MM.1S (cell line): ENCODE measurements around the gene GNB1.
A peak's percentile ranks its signal among the peaks of the same experiment; 100 is the strongest.

Source experiments
- DNase-seq: peaks from one replicate; pipeline ENCODE4 v3.0.0-alpha.2; 2015
- H2AFZ ChIP-seq: fragments of 300-600 bp; sonication (generic); 2 replicates; pipeline ENCODE4 v1.6.0; 2016; ENCODE audit warnings: antibody characterized with exemption, low read length
- H3F3A ChIP-seq: fragments of 300-600 bp; sonication (generic); 2 replicates; pipeline ENCODE4 v1.6.1; 2016; ENCODE audit warnings: mild to moderate bottlenecking, antibody characterized with exemption, low read length, moderate library complexity, mixed read lengths; ENCODE audit not compliant: insufficient read depth
- H3K27ac ChIP-seq: fragments of 300-600 bp; sonication (generic); 2 replicates; pipeline ENCODE4 v1.5.1; 2016; ENCODE audit warnings: mild to moderate bottlenecking, low read length
- H3K27me3 ChIP-seq: fragments of 300-600 bp; sonication (generic); replicated peaks from 2 replicates; pipeline ENCODE4 v1.6.0; 2016; ENCODE audit warnings: low read length; ENCODE audit not compliant: insufficient read depth
- H3K36me3 ChIP-seq: fragments of 300-600 bp; sonication (generic); replicated peaks from 2 replicates; pipeline ENCODE4 v1.6.1; 2016; ENCODE audit warnings: mild to moderate bottlenecking, low read length, mixed read lengths; ENCODE audit not compliant: insufficient read depth
- H3K4me1 ChIP-seq: fragments of 300-600 bp; sonication (generic); 2 replicates; pipeline ENCODE4 v1.6.1; 2016; ENCODE audit warnings: low read length, mixed read lengths
- H3K4me2 ChIP-seq: fragments of 300-600 bp; sonication (generic); 2 replicates; pipeline ENCODE4 v1.6.0; 2016; ENCODE audit warnings: low read depth, low read length
- H3K4me3 ChIP-seq: fragments of 300-600 bp; sonication (generic); 2 replicates; pipeline ENCODE4 v1.5.1; 2016; ENCODE audit warnings: low read length, mixed read lengths
- H3K79me2 ChIP-seq: fragments of 300-600 bp; sonication (generic); 2 replicates; pipeline ENCODE4 v1.6.1; 2016; ENCODE audit warnings: mixed run types, low read length, mixed read lengths
- H3K9ac ChIP-seq: fragments of 300-600 bp; sonication (generic); 2 replicates; pipeline ENCODE4 v1.6.1; 2016; ENCODE audit warnings: low read length, mixed read lengths
- H3K9me2 ChIP-seq: fragments of 300-600 bp; sonication (generic); replicated peaks from 2 replicates; pipeline ENCODE4 v1.6.1; 2016; ENCODE audit warnings: mild to moderate bottlenecking, low read length, mixed read lengths; ENCODE audit not compliant: insufficient read depth
- H3K9me3 ChIP-seq: fragments of 300-600 bp; sonication (generic); replicated peaks from 2 replicates; pipeline ENCODE4 v1.6.1; 2016; ENCODE audit warnings: mild to moderate bottlenecking, low read length, mixed read lengths; ENCODE audit not compliant: insufficient read depth
- H4K20me1 ChIP-seq: fragments of 300-600 bp; sonication (generic); 2 replicates; pipeline ENCODE4 v1.6.1; 2016; ENCODE audit warnings: mild to moderate bottlenecking, low read length, moderate library complexity, mixed read lengths; ENCODE audit not compliant: insufficient read depth
- CTCF ChIP-seq: fragments of 300-600 bp; sonication (generic); IDR thresholded peaks from 2 replicates; pipeline ENCODE4 v1.5.1; 2016; ENCODE audit warnings: antibody characterized with exemption, low read length, mixed read lengths
- EZH2 ChIP-seq: fragments of 300-600 bp; sonication (generic); optimal IDR thresholded peaks from 2 replicates; pipeline ENCODE3; 2017; ENCODE audit warnings: low read depth, mild to moderate bottlenecking, antibody characterized with exemption, low read length, mixed read lengths
- EZH2phosphoT487 ChIP-seq: fragments of 300-600 bp; sonication (generic); IDR thresholded peaks from 2 replicates; pipeline ENCODE4 v1.6.1; 2018; ENCODE audit warnings: antibody characterized with exemption, low read length

Gene GNB1

DNA sequence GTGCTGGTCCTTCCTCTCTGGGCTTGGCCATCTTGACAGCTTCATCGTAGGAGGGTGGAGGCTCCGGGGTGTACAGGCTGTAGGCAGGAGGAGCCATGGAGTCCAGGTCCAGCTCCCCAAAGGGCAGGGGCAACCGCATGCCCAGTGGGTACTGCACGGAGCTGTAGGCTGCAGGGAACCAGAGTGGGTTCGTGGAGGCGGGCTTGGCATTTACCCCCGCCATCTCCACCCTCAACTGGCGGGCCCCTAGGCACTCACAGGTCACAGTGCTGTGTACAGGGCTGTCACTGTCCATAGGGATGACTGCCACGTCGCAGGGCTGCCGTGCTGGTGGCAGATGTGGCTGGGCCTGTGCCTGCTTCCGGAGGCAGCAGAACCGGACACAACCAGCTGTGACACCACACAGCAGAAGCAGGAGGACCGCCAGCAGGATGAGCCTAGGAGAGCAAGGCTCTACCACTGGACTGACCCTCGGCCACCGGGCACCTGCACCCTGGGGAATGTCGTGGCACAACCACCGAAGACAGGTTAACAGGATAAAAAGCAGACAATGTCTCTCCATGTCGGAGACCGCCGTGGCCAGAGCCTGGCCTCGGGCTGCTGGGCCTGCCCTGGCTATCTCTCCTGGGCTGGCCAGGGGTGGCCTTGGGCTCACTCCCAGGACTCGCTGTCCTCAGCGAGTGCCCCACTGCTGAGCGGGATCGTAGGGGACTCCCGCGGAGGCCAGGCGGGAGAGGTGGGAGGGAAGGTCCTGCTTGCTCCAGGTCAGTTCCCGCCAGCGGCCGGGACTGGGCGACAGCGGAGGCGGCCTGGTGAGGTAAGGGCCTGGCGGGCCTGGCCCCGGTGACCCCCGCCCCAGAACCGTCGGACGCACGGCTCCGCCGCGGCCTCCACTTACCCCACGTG is 27.4 kb upstream of the GNB1 start:
- no peaks in the 10 kb centered on the region for H3K79me2 ChIP-seq
- H3K9me3 ChIP-seq, result no peaks in the 10 kb centered on the region
- peak overlapping the region; percentile 92 for H2AFZ ChIP-seq
- DNase-seq, result no peak
- H3F3A ChIP-seq, result no peaks in the 10 kb centered on the region
- no peak for TF ChIP-seq EZH2phosphoT487
- H3K27me3 ChIP-seq, result peaks cover 25% of the 10 kb centered on the region
- H3K4me2 ChIP-seq, result peak overlapping the region; percentile 98
- no peaks in the 10 kb centered on the region for H4K20me1 ChIP-seq
- H3K4me3 ChIP-seq, result peak overlapping the region; percentile 69
- peak overlapping the region; percentile 54; the same call in 1 of the 2 replicates for H3K9ac ChIP-seq
- H3K27ac ChIP-seq, result peak overlapping the region; percentile 37; the same call in 1 of the 2 replicates
- H3K36me3 ChIP-seq, result no peaks in the 10 kb centered on the region
- no peaks in the 10 kb centered on the region for H3K9me2 ChIP-seq
- peaks cover 10% of the 10 kb centered on the region for H3K4me1 ChIP-seq

DNA sequence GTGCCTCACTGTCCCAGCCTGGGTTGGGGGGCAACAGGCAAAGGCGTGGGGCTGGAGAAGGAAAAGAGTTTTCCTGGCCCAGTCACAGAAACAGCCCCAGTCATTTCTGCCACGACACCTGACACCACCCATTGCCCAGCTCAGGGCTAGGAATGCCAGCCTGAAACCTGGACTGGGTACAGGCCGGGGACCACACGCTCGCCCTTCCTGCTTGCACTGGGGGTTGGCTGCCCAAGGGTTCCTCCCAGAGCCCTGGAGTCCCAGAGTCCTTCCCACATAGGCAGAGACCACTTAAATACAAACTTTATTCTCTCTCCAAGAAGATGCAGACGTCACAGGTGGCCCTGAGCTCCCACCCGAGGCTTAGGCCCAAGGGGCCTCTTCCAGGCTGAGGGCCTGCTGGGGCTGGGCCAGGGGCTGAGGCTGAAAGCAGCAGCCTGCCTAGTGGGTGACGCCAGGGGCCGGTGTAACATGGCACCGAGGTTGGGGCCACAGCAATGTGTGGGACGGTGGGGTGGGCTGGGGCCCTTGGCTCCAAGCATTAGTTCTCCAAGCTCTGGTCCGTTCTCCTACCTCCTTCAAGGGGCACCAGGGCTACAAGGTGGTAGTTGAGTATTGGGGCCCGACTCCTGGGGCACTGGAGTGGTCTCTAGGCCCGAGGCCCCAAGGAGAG is 26.6 kb upstream of the GNB1 start:
- H3K4me2 ChIP-seq, result no peak overlapping the region
- H3K27ac ChIP-seq, result no peak overlapping the region
- H4K20me1 ChIP-seq, result no peaks in the 10 kb centered on the region
- H3K9ac ChIP-seq, result no peak overlapping the region
- no peaks in the 10 kb centered on the region for H3K9me2 ChIP-seq
- H3K27me3 ChIP-seq, result peaks cover 17% of the 10 kb centered on the region
- H2AFZ ChIP-seq, result no peak overlapping the region
- H3K36me3 ChIP-seq, result no peaks in the 10 kb centered on the region
- H3K4me1 ChIP-seq, result peaks cover 10% of the 10 kb centered on the region
- H3K9me3 ChIP-seq, result no peaks in the 10 kb centered on the region
- H3K79me2 ChIP-seq, result no peaks in the 10 kb centered on the region
- H3K4me3 ChIP-seq, result no peak overlapping the region
- DNase-seq, result no peak
- no peaks in the 10 kb centered on the region for H3F3A ChIP-seq
- TF ChIP-seq CTCF (no peak), EZH2phosphoT487 (no peak), EZH2 (no peak)

GRCh38 chr1:1916851-1917251 is 26.0 kb upstream of the GNB1 start:
- no peaks in the 10 kb centered on the region for H3K79me2 ChIP-seq
- H3K27me3 ChIP-seq, result peaks cover 11% of the 10 kb centered on the region
- no peaks in the 10 kb centered on the region for H3K36me3 ChIP-seq
- no peaks in the 10 kb centered on the region for H3F3A ChIP-seq
- H3K9me2 ChIP-seq, result no peaks in the 10 kb centered on the region
- H3K4me2 ChIP-seq, result no peak overlapping the region
- no peak overlapping the region for H3K4me3 ChIP-seq
- H3K9me3 ChIP-seq, result no peaks in the 10 kb centered on the region
- no peak for DNase-seq
- no peak overlapping the region for H2AFZ ChIP-seq
- H4K20me1 ChIP-seq, result no peaks in the 10 kb centered on the region
- H3K9ac ChIP-seq, result no peak overlapping the region
- H3K4me1 ChIP-seq, result peaks cover 10% of the 10 kb centered on the region
- H3K27ac ChIP-seq, result no peak overlapping the region
- TF ChIP-seq EZH2, result no peak
- no peak for TF ChIP-seq CTCF
- TF ChIP-seq EZH2phosphoT487, result no peak
